DMS53 treated with DMSO at 0.1 percent for 48 hours (cell line): ENCODE measurements around the gene RETN.

Experiments
- DNase-seq: peaks from one replicate; lab custom pipeline; 2025; ENCODE audit not compliant: unreplicated experiment; lab: John Stamatoyannopoulos, UW

RETN gene

DNA sequence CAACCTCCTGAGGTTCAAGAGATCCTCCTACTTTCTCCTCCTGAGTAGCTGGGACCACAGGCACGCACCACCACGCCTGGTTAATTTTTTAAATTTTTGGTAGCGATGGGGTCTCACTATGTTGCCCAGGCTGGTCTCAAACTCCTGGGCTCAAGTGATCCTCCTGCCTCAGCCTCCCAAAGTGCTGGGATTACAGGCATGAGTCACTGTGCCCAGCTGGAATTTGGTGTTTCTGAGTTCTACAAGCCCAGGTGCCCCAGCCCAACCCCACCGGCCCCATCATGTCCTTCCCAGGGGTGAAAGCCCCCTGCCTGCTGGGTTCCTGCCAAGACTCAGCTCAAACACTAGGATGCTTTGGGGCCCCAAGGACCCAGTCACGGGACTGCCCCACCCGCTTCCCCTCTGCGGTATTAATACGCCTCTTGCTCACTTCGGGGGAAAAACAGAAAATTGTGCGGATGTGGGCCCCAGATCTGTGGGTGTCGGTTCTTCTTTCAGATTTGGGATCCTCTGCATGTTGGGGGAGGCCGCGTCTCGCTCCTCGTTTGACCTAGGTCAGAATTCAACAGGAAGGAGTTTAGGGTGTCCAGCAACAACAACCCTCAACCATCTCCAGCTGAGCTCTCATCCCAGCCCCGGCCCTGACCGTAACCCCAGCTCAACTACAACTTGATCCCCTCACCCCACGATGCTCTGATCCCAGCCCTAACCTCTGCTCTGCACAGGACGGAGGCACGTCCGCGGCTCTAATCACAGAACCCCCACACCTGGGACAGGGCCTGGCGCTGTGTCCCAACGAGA, 36.7 kb downstream of the RETN start:
- DNase-seq: no peak

DNA sequence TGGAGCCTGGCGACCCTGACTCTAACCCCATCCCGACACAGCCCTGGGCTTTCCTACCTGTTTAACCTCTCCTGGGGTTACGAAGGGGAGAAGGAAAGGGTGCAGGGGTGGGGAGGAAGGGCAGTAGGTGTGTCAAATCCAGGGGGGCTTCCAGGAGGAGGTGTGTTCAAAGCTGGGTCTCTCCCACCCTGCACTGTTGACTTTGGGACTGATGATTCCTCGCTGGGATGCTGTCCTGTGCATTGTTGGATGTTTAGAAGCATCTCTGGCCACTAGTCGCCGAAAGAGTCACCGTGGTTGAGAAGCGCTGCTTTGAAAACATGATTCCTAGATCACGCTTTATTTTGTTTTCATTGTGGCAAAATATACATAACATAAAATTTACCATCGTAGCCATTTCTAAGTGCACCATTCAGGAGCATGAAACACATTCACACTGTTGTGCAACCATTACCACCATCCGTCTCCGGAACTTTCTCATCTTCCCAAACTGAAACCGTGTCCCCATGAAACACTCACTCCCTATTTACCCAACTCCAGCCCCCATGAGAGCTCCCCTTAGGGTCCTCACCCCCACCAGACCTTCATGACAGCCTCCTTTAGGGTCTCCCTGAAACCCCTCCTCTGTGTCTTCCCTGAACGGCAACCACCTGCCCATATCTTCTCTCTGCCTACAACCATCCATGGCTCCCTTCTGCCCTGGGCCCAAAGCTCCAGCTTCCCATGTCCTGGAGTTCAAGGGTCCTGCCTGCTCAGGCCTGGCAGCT, 37.5 kb downstream of the RETN start:
- DNase-seq: no peak

DNA sequence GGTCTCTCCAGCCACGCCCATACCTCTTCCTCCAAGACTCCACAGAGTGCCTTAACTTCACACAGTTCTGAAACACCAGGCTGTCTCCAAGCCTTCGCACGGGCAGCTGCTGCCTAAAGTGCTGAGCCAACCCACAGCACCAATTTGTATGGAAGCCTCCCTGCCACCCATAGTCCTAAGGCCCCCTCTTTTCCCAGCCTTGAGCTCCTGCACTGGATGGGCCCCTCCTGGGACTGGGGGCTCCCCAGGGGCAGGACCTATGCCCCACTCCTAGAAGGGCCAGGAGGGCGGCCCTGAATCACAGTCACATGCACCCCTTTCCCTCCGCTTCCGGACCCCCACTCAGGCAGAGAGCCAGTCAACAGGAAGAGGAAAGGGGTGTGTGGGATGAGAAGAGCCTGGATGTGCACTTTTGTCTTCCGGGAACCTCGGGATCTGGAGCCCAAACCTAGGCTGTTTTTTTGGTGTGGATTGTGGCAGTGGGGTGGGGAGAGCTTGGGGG, 38.2 kb downstream of the RETN start:
- DNase-seq: no peak

DNA sequence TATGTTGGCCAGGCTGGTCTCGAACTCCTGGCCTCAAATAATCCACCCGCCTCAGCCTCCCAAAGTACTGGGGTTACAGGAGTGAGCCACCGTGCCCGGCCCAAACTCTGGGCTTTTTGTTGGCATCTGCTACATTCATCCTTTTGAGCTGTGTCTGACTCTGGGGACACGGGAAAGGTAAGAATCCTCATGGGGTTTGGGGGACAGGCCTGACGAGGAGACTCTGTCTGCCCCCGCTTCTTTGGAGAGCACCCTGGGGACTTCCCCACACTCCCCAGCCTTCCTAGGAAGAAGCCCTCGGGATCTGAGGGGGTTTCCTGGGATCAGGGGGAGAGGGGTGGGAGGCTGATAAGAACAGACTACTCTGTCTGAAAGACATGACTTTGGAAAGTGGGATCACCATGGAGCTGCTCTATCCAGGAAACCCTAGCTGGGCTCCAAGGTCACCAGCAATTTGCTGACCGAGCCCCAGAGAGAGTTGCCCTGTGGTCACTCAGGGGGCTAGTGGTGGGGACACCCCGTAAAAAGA, 41.1 kb downstream of the RETN start:
- no peak for DNase-seq

DNA sequence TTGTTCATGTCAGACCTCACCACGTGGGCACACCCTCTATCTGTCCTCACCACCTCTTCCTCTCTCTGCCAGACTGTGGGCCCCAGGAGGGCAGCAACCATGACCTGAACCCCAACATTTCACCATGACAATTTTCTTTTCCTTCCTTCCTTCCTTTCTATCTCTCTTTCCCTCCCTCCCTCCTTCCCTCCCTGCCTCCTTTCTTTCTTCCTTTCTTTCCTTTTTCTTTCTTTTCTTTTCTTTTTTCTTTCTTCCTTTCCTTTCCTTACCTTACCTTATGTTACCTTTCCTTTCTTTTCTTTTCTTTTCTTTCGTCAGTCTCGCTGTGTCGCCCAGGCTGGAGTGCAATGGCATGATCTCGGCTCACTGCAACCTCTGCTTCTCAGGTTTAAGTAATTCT, 41.8 kb downstream of the RETN start:
- no peak for DNase-seq

DNA sequence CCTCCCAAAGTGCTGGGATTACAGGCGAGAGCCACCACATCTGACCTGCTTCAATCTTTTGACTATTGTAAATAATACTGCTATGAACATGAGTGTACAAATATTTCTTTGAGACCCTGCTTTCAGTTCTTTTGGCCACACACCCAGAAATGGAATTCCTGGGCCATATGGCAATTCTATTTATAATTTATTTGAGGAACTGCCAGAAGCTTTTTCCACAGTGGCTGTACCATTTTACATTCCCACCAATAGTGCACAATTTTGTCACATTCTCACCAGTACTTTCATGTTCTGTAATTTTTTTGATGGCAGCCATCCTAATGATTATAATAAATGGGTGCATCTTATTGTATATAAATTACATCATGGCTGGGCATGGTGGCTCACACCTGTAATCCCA, 46.8 kb downstream of the RETN start:
- no peak for DNase-seq

DNA sequence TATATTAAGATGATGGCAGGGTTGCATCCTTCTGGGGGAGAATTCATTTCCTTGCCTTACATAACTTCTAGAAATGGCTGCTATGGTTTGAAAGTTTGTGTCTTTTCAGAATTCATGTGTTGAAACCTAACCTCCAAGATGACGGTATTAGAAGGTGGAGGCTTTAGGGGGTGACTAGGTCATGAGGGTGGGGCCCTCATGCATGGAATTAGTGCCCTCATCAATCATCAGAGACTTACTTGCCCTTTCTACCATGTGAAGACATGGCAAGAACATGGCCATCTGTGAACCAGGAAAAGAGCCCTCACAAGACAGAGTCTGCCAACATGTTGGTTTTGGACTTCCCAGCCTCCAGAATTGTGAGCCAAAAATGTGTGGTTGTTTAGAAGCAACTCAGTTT, 47.9 kb downstream of the RETN start:
- no peak for DNase-seq

DNA sequence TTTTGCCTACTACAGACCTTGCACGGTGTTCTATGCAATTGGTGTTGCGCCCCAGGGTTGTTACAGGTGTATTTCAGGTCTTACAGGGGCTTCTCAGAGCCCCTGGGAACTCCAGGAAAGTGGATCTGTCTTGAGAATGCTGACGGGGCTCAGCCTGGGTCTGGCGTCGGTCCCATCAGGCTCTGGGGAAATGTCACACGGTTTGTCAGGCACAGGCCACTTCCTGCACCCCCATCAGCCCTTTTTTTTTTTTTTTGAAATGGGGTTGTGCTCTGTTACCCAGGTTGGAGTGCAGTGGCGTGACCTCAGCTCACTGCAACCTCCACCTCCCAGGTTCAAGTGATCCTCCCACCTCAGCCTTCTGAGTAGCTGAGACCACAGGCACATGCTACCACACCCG, 49.8 kb downstream of the RETN start:
- no peak for DNase-seq
